Neural crest cell (in vitro differentiated cells): Measurements from ENCODE around the gene HSPBAP1. TPM values are rescaled to one million over a fixed set of nuclear protein-coding genes. Genes with fewer than 3 reads are reported as not detected.

Source experiments
- DNase-seq: peaks from one replicate; pipeline ENCODE4 v3.0.0; 2021; ENCODE audit warnings: low read depth, mixed read lengths, low spot score
- H3K27ac Mint-ChIP-seq: one replicate; pipeline ENCODE4 v1.8.0; 2021; ENCODE audit warnings: mild to moderate bottlenecking, mixed read lengths; ENCODE audit not compliant: unreplicated experiment
- H3K27me3 Mint-ChIP-seq: 2 replicates; pipeline ENCODE4 v1.8.0; 2021; ENCODE audit warnings: low read depth, mild to moderate bottlenecking, mixed read lengths
- H3K36me3 Mint-ChIP-seq: 2 replicates; pipeline ENCODE4 v1.8.0; 2021; ENCODE audit warnings: low read depth, mild to moderate bottlenecking, mixed read lengths
- H3K4me1 Mint-ChIP-seq: 2 replicates; pipeline ENCODE4 v1.8.0; 2021; ENCODE audit warnings: mixed read lengths
- H3K4me3 Mint-ChIP-seq: one replicate; pipeline ENCODE4 v1.8.0; 2021; ENCODE audit warnings: mild to moderate bottlenecking, mixed read lengths
- H3K9me3 Mint-ChIP-seq: 2 replicates; pipeline ENCODE4 v1.8.0; 2021; ENCODE audit warnings: mixed read lengths
- total RNA-seq: library from RNA; stranded (reverse); gene quantifications from 2 replicates; pipeline ENCODE4 v1.2.1, GENCODE V29; 2021
- TF ChIP-seq, protein P1 (sequence below): fragments of 200-600 bp; sonication (generic); conservative IDR thresholded peaks from 2 replicates; pipeline ENCODE4 v1.5.0; 2021; ENCODE audit warnings: antibody characterized with exemption, mild to moderate bottlenecking

HSPBAP1 gene
- total RNA-seq, 1 donor from 2014 or later, result 9.9 TPM

DNA sequence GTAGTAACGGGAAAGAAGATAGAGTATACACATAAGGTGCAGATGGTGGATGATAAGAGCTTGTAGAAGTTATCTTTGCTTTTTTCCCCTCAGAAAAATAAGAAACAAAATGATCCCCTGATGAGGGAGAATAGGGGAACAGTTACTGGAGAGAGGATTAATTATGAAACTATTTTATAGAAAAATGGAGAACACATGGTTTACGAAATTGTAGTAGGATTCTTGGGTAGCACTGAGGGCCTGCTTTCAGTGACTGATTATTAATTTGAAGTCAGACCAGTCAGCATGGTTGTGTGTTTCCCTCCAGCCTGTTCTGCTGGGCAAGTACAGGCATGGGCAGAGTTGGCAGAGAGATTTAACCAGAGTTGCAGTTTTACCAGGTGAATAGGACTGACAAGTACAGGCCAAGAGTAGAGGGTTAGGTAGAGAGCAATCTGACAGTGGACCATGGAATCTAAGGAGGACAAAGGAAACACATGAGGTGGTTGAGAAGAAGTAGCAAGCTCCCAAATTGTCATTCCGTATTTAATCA, 7.1 kb upstream of the HSPBAP1 start:
- H3K4me1 Mint-ChIP-seq, result peaks cover 14% of the 10 kb centered on the region
- H3K27me3 Mint-ChIP-seq, result no peaks in the 10 kb centered on the region
- no peak overlapping the region for H3K4me3 Mint-ChIP-seq
- no peaks in the 10 kb centered on the region for H3K9me3 Mint-ChIP-seq
- H3K27ac Mint-ChIP-seq, result no peak overlapping the region
- no peak for DNase-seq
- TF ChIP-seq, protein P1, sequence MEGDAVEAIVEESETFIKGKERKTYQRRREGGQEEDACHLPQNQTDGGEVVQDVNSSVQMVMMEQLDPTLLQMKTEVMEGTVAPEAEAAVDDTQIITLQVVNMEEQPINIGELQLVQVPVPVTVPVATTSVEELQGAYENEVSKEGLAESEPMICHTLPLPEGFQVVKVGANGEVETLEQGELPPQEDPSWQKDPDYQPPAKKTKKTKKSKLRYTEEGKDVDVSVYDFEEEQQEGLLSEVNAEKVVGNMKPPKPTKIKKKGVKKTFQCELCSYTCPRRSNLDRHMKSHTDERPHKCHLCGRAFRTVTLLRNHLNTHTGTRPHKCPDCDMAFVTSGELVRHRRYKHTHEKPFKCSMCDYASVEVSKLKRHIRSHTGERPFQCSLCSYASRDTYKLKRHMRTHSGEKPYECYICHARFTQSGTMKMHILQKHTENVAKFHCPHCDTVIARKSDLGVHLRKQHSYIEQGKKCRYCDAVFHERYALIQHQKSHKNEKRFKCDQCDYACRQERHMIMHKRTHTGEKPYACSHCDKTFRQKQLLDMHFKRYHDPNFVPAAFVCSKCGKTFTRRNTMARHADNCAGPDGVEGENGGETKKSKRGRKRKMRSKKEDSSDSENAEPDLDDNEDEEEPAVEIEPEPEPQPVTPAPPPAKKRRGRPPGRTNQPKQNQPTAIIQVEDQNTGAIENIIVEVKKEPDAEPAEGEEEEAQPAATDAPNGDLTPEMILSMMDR, result no peak
- H3K36me3 Mint-ChIP-seq, result peaks cover 5% of the 10 kb centered on the region

- Mint-ChIP-seq H3K4me1 (peaks cover 17% of the 10 kb centered on the region), H3K36me3 (peaks cover 5% of the 10 kb centered on the region), H3K4me3 (no peak overlapping the region), H3K9me3 (no peaks in the 10 kb centered on the region), H3K27me3 (no peaks in the 10 kb centered on the region), H3K27ac (no peak overlapping the region)
- no peak for DNase-seq
- TF ChIP-seq, protein P1, result no peak
These were observed 6.4 kb upstream of the HSPBAP1 start for GRCh38 chr3:122800031-122800430.

DNA sequence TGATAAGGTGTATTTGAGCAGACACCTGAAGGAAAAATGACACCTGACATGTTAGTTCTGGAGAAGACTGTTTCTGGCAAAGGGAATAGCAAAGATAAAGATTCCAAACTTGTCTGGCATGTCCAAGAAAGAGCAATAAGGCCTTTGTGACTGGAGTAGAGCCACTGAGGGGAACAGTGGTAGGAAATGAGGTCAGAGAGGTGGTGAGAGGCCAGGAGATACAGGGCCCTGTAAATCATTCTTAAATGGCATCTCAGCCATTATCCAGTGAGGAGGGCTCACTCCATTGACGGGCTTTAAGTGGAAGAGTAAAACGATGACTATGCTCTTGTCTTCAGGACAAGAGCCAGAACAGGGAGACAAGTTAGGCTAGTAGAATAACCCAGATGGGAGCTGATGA, 5.7 kb upstream of the HSPBAP1 start:
- H3K36me3 Mint-ChIP-seq, result peaks cover 5% of the 10 kb centered on the region
- H3K27ac Mint-ChIP-seq, result no peak overlapping the region
- DNase-seq, result no peak
- no peaks in the 10 kb centered on the region for H3K9me3 Mint-ChIP-seq
- H3K27me3 Mint-ChIP-seq, result no peaks in the 10 kb centered on the region
- TF ChIP-seq, protein P1, result no peak
- H3K4me1 Mint-ChIP-seq, result peaks cover 21% of the 10 kb centered on the region
- H3K4me3 Mint-ChIP-seq, result no peak overlapping the region

DNA sequence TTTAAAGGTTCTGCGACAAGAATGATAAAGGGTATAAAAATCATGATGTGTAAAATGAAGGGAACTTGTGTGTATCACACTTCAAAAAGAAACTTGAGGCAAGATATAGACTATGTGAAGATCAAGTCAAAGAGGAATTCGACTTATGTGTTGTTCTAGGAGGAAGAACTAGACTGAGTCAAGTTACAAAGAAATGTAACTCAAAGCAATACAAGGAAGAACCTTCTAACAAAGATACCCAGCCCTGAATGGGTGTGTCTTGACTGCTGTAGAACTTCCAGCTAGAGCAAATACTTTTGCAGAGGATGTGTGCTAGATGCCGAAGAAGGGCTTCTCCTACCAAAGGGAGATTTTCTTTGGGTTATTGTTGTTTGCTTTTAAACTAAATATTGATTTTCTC, 3.7 kb upstream of the HSPBAP1 start:
- TF ChIP-seq, protein P1, result no peak
- H3K27me3 Mint-ChIP-seq, result no peaks in the 10 kb centered on the region
- no peaks in the 10 kb centered on the region for H3K9me3 Mint-ChIP-seq
- peak overlapping the region; percentile 71 for H3K4me3 Mint-ChIP-seq
- H3K36me3 Mint-ChIP-seq, result peaks cover 2% of the 10 kb centered on the region
- peaks cover 35% of the 10 kb centered on the region for H3K4me1 Mint-ChIP-seq
- no peak for DNase-seq
- no peak overlapping the region for H3K27ac Mint-ChIP-seq

GRCh38 chr3:122795674-122796195, 2.1 kb upstream of the HSPBAP1 start:
- Mint-ChIP-seq H3K36me3 (peaks cover 2% of the 10 kb centered on the region), H3K4me1 (peaks cover 35% of the 10 kb centered on the region), H3K27me3 (no peaks in the 10 kb centered on the region), H3K9me3 (no peaks in the 10 kb centered on the region), H3K4me3 (peak overlapping the region; percentile 83), H3K27ac (peak overlapping the region; percentile 73)
- TF ChIP-seq, protein P1, result no peak
- DNase-seq, result no peak
